Measurements from ENCODE around the gene C1QTNF5. TPM values are rescaled to one million over a fixed set of nuclear protein-coding genes. Genes with fewer than 3 reads are reported as not detected.

C1QTNF5 gene
- total RNA-seq, 1 experiment from 2014 or later: not detected

- peaks cover 21% of the 10 kb centered on the region for H3K4me1 ChIP-seq (replicated peaks; ENCODE audit: insufficient read depth)
- H3K27ac ChIP-seq: no peak overlapping the region
- no peak overlapping the region for H3K4me3 ChIP-seq
- H3K9me3 ChIP-seq (ENCODE audit: insufficient read depth, low read depth): no peaks in the 10 kb centered on the region
- H2AFZ ChIP-seq: no peak overlapping the region
- no peaks in the 10 kb centered on the region for H3K79me2 ChIP-seq (ENCODE audit: low read depth)
- no peak for TF ChIP-seq CTCF (conservative IDR thresholded peaks at IDR 0.05)
- BruUV-seq (replicated peaks): no TSS peak
- H3K27me3 ChIP-seq (ENCODE audit: insufficient read depth, low read depth): no peaks in the 10 kb centered on the region
- POLR2A ChIA-PET (ENCODE audit: unreplicated experiment): interaction anchor here (0.7 kb wide), 1 partner anchor 231 kb away, joined by 5 read pairs; no protein-coding TSS in a partner anchor
- intact Hi-C loops (cut with micrococcal nuclease; ENCODE audit: unreplicated experiment): loop anchor here (10.0 kb wide), 1 partner anchor 755 kb away; no protein-coding TSS in a partner anchor
- peaks cover 5% of the 10 kb centered on the region for H3F3A ChIP-seq (ENCODE audit: insufficient read depth, low read depth)
- H3K4me2 ChIP-seq: peak overlapping the region; percentile 32
- DNase-seq: no peak
- no peaks in the 10 kb centered on the region for H4K20me1 ChIP-seq (ENCODE audit: insufficient read depth)
- H3K9me2 ChIP-seq (ENCODE audit: insufficient read depth): no peaks in the 10 kb centered on the region
- CTCF ChIA-PET: interaction anchor here (0.5 to 1.5 kb wide), 5 partner anchors 8 to 924 kb away, joined by 3 to 5 read pairs (median 3); no protein-coding TSS in a partner anchor
- no peaks in the 10 kb centered on the region for H3K36me3 ChIP-seq (ENCODE audit: low read depth)
Observed at GRCh38 chr11:119369132-119369925, 28.6 kb upstream of the C1QTNF5 start.

DNA sequence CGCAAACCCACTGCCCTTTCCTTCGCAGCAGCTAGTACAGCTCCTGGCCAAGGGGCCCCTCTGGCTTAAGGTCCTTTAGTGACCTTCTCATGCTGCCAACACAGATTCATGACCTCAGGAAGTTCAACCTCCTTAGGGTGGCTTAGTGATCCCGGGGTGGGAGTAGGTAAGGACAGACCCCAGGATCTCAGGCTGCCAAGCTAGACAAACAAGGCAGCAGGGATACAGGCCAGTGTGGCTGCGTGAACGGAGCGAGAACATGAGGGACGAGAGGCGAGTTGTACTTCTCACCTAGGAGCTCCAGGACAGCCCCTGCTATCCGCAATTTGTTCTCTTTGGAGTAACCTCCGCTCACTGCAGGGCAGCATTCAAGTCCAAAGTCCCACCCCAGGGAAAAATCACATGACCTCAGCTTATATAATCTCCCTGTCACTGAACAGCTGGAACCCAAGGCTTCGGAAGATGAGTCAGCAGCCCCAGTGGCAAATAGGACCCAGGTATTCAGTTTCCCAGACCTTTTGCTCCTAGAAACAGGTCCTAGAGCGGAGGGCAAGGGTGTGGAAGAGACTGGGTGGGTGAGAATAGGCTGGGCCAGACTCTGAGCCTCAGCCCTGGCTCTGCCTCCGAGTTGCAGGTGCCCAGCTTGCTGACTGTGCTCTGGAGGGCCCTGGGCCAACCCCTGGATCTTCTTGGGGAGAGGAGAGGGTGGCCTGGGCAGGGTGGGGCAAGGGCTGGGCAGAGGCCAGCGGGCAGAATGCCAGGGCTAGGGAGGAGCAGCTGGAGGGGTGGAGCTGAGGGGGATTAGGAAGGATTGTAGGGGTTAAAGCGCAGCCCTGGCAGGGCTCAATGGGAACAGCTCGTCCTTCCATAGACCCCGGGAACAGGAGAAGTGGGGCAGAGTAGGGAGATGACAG lies 27.7 kb upstream of the C1QTNF5 start:
- peak; percentile 67 to 70 for DNase-seq
- no peak overlapping the region for H3K27ac ChIP-seq
- H3K4me2 ChIP-seq: peak overlapping the region; percentile 32
- peaks cover 22% of the 10 kb centered on the region for H3K4me1 ChIP-seq (replicated peaks; ENCODE audit: insufficient read depth)
- H3K9me3 ChIP-seq (ENCODE audit: insufficient read depth, low read depth): no peaks in the 10 kb centered on the region
- no peaks in the 10 kb centered on the region for H3K79me2 ChIP-seq (ENCODE audit: low read depth)
- peaks cover 5% of the 10 kb centered on the region; the same call in 1 of the 2 replicates for H3F3A ChIP-seq (ENCODE audit: insufficient read depth, low read depth)
- no peaks in the 10 kb centered on the region for H3K27me3 ChIP-seq (ENCODE audit: insufficient read depth, low read depth)
- H4K20me1 ChIP-seq (ENCODE audit: insufficient read depth): no peaks in the 10 kb centered on the region
- ChIA-PET CTCF (interaction anchor here (0.6 to 1.3 kb wide), 4 partner anchors 22 to 87 kb away, joined by 3 to 5 read pairs (median 3); no protein-coding TSS in a partner anchor), POLR2A (ENCODE audit: unreplicated experiment) (interaction anchor here (0.7 kb wide), 1 partner anchor 231 kb away, joined by 5 read pairs; no protein-coding TSS in a partner anchor)
- no peak overlapping the region for H3K4me3 ChIP-seq
- intact Hi-C loops (cut with micrococcal nuclease; ENCODE audit: unreplicated experiment): loop anchor here (10.0 kb wide), 1 partner anchor 756 kb away; no protein-coding TSS in a partner anchor
- H3K36me3 ChIP-seq (ENCODE audit: low read depth): no peaks in the 10 kb centered on the region
- no TSS peak for BruUV-seq (replicated peaks)
- H3K9me2 ChIP-seq (ENCODE audit: insufficient read depth): no peaks in the 10 kb centered on the region
- no peak for TF ChIP-seq CTCF (conservative IDR thresholded peaks at IDR 0.05)
- TF ChIP-seq EZH2 (IDR thresholded peaks at IDR 0.05; ENCODE audit: low read depth): no peak
- no peak overlapping the region for H2AFZ ChIP-seq

GRCh38 chr11:119367661-119368120 lies 27.0 kb upstream of the C1QTNF5 start:
- no peak for TF ChIP-seq CTCF (conservative IDR thresholded peaks at IDR 0.05)
- no peak for TF ChIP-seq EZH2 (IDR thresholded peaks at IDR 0.05; ENCODE audit: low read depth)
- no peak for DNase-seq
- Histone ChIP-seq H4K20me1 (ENCODE audit: insufficient read depth) (no peaks in the 10 kb centered on the region), H3K9me3 (ENCODE audit: insufficient read depth, low read depth) (no peaks in the 10 kb centered on the region), H3F3A (ENCODE audit: insufficient read depth, low read depth) (peaks cover 8% of the 10 kb centered on the region; the same call in 1 of the 2 replicates), H3K79me2 (ENCODE audit: low read depth) (no peaks in the 10 kb centered on the region), H3K4me1 (replicated peaks; ENCODE audit: insufficient read depth) (peaks cover 22% of the 10 kb centered on the region), H3K36me3 (ENCODE audit: low read depth) (no peaks in the 10 kb centered on the region), H2AFZ (no peak overlapping the region), H3K4me3 (no peak overlapping the region), H3K9me2 (ENCODE audit: insufficient read depth) (no peaks in the 10 kb centered on the region), H3K27me3 (ENCODE audit: insufficient read depth, low read depth) (no peaks in the 10 kb centered on the region), H3K27ac (no peak overlapping the region), H3K4me2 (no peak overlapping the region)
- ChIA-PET CTCF (interaction anchor here (0.6 to 0.7 kb wide), 3 partner anchors 21 to 87 kb away, joined by 3 to 5 read pairs (median 3); no protein-coding TSS in a partner anchor), POLR2A (ENCODE audit: unreplicated experiment) (no interaction called here)
- no TSS peak for BruUV-seq (replicated peaks)
- intact Hi-C loops (cut with micrococcal nuclease; ENCODE audit: unreplicated experiment): loop anchor here (10.0 kb wide), 1 partner anchor 757 kb away; no protein-coding TSS in a partner anchor
